ENCODE results near the gene DCAF12L1.

The DCAF12L1 gene
- total RNA-seq, result 0 to 0.18 (median 0) reads per million in 4 experiments

DNA sequence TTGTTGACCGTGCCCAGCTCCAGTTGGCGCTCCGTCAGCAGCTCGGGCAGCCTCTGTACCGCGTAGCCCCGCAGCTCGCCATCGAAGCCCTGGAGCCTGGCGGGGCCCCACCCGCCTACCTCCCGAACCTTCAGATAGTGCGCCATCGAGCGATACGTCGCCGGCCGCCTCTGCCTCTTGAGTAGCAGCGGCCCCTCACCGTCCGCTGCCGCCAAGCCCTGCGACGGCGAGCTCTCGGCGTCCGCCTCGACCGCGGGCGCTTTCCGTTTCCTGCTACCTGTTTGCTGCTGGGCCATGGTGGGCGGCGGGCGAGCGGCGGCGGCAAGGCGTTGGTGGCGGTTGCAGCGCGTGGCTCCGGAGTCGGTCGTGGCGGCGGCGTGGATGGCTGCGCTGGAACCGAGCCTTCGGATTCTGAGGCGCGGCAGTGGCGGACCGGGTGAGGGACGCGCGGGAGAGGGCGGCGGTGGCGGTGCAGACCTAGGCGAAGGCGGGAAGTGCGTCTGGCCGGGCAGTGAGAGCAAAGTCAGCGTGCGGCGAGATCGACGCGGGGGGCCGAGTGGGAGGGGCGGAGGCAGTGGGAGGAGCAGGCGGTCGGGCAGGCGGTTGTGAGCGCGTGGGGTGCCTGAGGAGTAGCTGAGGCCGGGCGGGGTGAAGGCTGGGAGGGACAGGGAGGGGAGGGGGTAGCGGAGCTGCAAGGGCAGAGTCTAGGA is at the start of gene DCAF12L1:
TSS of gene DCAF12L1 (minus strand) at position 502 of the 710 bp plus-strand sequence. CDS start at position 296, 206 bp downstream.
- no peak for DNase-seq

DNA sequence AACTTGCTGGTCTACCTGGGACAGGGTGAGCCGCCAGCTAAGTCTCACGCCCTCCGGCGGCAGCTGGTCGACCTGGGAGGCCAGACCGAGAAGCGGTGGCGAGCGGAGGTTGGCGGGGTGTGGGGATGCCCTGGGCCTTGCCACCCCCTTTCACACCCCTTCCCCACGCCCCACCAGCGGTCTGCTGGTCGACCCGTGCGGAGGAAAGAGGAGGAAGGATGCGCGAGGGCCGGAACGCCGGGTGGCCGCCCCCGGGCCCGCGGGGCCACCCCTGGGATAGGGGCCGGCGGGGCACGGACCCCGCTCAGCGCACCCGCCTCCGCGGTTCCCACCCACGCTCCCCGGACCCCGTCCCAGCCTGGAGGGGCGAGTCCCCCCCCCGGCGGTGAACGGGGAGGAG is 28.3 kb upstream of the DCAF12L1 start:
- no peak for DNase-seq

- DNase-seq, result no peak
Measured at GRCh38 chrX:126575911-126576310, 23.3 kb upstream of the DCAF12L1 start.

DNA sequence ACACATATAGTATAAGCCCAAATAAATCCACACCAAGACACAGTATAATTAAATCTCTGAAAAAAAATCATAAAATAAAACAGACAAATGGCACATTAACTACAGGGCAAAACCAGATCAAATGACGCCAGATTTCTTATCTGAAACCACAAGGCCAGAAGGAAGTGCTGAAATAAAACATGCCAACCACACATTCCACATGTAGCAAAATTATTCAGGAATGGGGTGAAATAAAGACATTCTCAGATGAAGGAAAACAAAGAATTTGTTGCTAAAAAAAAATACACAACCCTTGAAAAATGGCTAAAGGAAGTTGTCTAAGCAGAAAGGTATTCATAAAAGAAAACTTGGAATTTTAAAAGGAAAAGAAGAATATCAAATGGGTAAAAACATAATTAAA is 4.5 kb upstream of the DCAF12L1 start:
- DNase-seq, result no peak

- no peak for DNase-seq
Measured at GRCh38 chrX:126551725-126552312, 795 bp downstream of the DCAF12L1 start.

DNA sequence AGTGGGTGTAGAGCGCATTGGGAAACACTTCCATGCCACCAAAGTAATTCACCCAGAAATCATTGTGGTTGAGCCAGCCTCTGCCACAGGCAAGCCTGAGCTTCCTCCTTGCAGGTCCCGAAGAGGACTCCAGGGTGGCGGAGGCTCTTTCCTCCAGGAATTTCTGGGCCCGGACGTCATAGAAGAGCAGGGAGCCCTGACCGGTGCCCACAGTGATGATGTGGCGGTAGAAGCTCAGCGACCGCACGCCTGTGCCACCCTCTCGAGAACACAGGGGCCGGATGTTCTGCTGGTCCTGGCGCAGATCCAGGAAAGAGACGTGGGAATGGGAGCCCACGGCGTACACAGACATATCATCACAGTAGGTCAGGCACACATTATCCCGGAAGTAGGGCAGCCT is 1.3 kb downstream of the DCAF12L1 start:
- no peak for DNase-seq

GRCh38 chrX:126550816-126551215 is 1.8 kb downstream of the DCAF12L1 start:
- DNase-seq, result no peak

GRCh38 chrX:126509923-126510322 is 42.7 kb downstream of the DCAF12L1 start:
- DNase-seq, result no peak
